ENCODE data around the gene KRT85. TPM values are rescaled to one million over a fixed set of nuclear protein-coding genes. Genes with fewer than 3 reads are reported as not detected.

KRT85 gene
- total and polyA plus RNA-seq, 2 of the 13 experiments (the other 11 are each of a cell fraction or from before 2014, with no cell fraction given), result not detected

DNA sequence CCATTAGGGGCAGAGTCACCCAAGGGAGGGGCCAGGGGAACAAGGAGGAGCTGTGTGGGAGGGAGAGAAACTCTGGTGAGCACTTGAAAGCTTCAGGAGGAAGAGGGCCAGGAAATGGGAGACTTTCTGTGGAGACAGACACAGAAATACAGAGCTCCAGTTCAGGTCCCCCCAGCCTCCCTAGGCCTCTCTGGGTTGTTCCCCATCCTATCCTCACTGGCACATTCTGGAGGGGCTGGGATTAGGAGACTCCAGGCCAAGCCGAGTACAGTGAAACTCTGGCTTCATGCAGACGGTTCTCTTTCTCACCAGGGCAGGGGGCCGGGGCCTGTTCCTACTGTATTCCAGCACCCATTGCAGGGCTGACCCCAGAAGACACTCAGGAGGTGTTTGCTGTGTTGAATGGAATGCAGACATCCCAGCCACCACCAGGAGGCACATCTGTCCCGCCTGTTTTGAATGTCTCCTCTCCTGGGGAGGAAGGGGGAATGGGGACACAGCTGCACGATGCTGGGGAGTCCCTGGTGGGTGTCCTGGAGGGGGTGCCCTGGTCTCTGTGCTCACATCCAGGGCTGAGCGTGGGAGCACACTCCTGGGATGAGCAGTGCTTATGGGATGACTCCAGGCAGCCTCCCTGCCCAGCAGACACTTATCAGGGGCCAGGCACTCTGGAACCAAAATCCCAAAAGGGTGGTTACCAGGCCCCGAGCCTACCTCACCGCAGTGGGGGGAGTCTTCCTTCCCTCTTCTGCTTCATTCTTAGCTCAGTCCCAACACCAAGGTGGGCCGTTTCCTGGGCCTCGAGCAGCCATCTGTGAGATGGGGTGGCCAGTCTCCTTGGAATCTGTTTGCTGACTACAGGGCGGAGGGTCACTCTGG lies 23.7 kb upstream of the KRT85 start (continued):
- TF ChIP-seq, protein P1, sequence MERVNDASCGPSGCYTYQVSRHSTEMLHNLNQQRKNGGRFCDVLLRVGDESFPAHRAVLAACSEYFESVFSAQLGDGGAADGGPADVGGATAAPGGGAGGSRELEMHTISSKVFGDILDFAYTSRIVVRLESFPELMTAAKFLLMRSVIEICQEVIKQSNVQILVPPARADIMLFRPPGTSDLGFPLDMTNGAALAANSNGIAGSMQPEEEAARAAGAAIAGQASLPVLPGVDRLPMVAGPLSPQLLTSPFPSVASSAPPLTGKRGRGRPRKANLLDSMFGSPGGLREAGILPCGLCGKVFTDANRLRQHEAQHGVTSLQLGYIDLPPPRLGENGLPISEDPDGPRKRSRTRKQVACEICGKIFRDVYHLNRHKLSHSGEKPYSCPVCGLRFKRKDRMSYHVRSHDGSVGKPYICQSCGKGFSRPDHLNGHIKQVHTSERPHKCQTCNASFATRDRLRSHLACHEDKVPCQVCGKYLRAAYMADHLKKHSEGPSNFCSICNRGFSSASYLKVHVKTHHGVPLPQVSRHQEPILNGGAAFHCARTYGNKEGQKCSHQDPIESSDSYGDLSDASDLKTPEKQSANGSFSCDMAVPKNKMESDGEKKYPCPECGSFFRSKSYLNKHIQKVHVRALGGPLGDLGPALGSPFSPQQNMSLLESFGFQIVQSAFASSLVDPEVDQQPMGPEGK (CRISPR knock-in tag; IDR thresholded peaks at IDR 0.05), result 0 out of 2 replicates have a peak, but pooled peaks have one; percentile 25
- TF ChIP-seq SUZ12 (IDR thresholded peaks at IDR 0.05; ENCODE audit: low read depth, low read length), result no peak

DNA sequence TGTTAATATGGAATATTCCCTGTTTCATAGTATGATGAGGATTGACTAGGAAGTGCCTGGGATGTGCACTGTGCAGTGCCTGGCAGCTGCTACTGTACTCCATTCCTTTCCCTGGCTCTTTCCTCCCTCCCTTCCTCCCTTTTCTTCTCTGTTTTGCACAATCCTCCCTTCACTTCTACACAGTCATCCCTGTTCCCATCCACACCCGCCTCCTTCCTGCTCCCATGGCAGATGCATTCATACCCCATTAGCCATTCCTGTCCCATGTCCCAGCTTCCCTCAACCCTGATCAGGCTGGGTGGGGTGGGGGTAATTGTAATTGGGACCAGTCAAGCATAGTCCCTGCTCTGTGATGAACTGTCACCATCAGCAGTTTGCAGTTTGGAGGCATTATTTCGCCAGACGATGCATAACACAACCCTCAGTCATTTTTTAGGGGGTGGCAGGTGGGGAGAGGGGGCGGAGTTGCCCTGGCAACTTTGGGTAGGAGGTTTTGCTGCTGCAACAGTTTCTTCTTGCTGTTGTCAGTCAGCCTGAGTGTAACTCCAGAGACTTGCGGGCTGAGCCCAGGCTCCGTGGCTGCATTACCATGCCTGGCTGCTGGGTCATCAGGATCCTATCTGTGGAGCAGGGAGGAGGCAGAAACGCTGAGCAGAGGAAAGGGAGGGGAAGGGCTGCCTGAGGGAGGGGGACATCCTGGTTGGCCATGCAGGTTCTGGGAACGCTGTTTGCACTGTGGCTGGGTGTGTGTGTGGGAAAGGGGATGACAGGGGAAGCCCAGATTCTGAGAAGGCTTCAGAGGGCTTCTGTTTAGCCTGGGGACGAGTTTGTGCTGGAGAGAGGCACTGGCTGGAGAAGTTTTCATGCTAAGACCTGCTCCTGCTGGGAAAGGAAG lies 22.3 kb upstream of the KRT85 start:
- WGBS (ENCODE audit: low lambda C conversion rate), result 2% methylated on average over 7 of the region's 9 CpGs
- H3K4me3 ChIP-seq (replicated peaks in 1 of 3; ENCODE audit: insufficient read depth in 1 of 3, low read depth in 2 of 3, low read length in 3 of 3), result no peak overlapping the region
- H3K9ac ChIP-seq (ENCODE audit: insufficient read depth, low read depth, low read length), result no peak overlapping the region
- no peak overlapping the region for H3K27ac ChIP-seq (ENCODE audit: extremely low read length, insufficient read depth, low read length)
- no peaks in the 10 kb centered on the region for H3K4me1 ChIP-seq (ENCODE audit: insufficient read depth, low read length)
- ATAC-seq (no peak), DNase-seq (ENCODE audit: low spot score) (no peak), FAIRE-seq (no peak)
- no peaks in the 10 kb centered on the region for H4K20me1 ChIP-seq (ENCODE audit: insufficient read depth, low read length)
- peaks cover 0 to 13% of the 10 kb centered on the region in 2 experiments; a peak in 3 of 5 replicates for H3K27me3 ChIP-seq (ENCODE audit: control insufficient read depth in 1 of 2, insufficient read depth in 2 of 2, low read length in 2 of 2)
- no peak for TF ChIP-seq ZKSCAN5 (CRISPR knock-in tag; IDR thresholded peaks at IDR 0.05)
- TF ChIP-seq PAF1 (CRISPR knock-in tag; IDR thresholded peaks at IDR 0.05), result no peak
- POLR2A ChIA-PET, result no interaction called here
- no peak overlapping the region for H2AFZ ChIP-seq (ENCODE audit: low read length)
- BruUV-seq (replicated peaks), result no TSS peak
- no peaks in the 10 kb centered on the region for H3K36me3 ChIP-seq (replicated peaks in 1 of 2; ENCODE audit: control insufficient read depth in 1 of 2, insufficient read depth in 2 of 2, low read length in 2 of 2)
- H3K79me2 ChIP-seq (ENCODE audit: insufficient read depth, low read length), result no peaks in the 10 kb centered on the region
- H3K4me2 ChIP-seq (ENCODE audit: low read depth, low read length), result no peak overlapping the region
- in situ Hi-C loops (cut with HindIII; ENCODE audit: extremely low pct_ligation_motif_present, low pct_unique_long_range_greater_than_20kb), result loop anchor here (5.0 to 25.0 kb wide), 2 partner anchors 488 to 598 kb away; no protein-coding TSS in a partner anchor
- CTCF ChIA-PET (ENCODE audit: low intra/inter-chr PET ratio, low total read pairs), result no interaction called here
- H3K9me3 ChIP-seq (ENCODE audit: low read length), result no peaks in the 10 kb centered on the region
- intact Hi-C loops (cut with micrococcal nuclease; ENCODE audit: unreplicated experiment), result no loop called here
